HG03457 (cell line): Measurements from ENCODE around the gene FAM72B.
"Not testable (repeated sequence)": the region's sequence is repeated elsewhere in the genome, so short reads cannot be mapped to it uniquely, and the experiment has no call there.

ENCODE experiments used
- ATAC-seq: cut with Tn5 transposase; IDR thresholded peaks from one replicate; pipeline ENCODE4 v1.9.1; 2021; ENCODE audit warnings: moderate number of reproducible peaks; ENCODE audit not compliant: unreplicated experiment

Gene FAM72B

DNA sequence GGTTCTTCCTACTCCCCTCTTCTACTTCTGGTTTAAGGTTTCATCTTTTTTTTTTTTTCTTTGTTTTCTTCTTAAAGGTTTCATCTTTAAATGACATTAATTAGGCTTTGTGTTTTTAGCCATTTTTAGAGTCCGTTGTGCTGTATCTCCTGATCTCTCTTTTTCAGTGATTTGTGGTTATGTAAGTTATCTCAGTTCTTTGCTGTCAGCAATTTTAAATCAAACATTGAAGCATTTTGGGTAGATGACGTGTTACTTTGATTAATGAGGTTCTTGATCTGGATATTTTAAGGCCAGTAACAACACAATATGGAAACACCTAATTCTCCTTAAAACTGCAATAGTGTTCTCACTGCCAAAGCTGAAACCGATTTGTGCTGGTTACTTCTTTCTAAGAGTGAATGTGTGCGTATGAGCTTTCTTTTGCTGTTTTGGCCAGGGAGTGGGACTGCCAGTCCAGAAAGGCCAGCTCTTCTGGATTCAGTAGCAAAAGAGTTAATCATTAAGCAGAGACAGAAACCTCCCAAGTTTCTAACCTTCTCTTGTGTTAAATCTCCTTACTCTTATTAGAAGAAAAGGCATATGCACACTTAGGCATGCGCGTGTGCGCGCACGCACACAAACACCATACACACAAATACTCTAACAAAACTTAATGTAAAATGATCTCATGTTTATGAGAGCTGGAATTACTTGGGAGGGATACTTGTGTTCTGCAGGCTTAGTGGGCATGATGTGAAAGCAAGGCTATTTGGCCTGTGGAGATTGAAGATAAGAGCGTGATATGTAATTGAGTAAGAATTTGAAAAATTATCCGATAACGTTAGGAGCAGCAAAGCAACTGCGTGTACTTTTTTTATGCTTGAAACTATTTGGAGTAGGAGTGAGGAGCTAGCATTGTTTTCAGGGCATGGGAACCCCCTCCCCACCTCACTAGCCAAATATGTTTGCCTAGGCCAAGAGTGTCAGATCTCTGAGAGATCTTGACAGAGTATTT, 17.1 kb upstream of the FAM72B start:
- not testable (repeated sequence) for ATAC-seq

GRCh38 chr1:121200232-121200631, 16.1 kb upstream of the FAM72B start:
- ATAC-seq, result not testable (repeated sequence)

- not testable (repeated sequence) for ATAC-seq
Measured at GRCh38 chr1:121199763-121200162, 15.6 kb upstream of the FAM72B start.

GRCh38 chr1:121197095-121197882, 13.1 kb upstream of the FAM72B start:
- not testable (repeated sequence) for ATAC-seq

DNA sequence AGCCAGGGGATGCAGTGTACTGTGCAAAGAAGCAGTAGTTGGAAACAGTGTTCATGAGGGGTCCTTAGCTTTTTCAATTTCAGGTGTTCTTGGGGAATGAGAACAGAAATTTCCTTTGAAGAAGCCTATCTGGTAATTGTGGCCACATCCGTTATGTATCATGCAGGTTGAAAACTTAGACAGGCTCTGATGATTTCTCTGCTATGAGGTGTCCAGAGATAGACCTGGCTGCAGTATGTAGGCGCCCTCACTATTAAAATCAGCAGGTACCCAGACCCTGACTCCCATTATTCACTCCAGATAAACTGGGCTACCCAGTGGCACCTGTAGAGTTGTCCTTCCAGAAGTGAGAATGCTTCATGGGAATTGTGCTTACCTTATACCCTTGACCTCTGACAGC, 8.4 kb upstream of the FAM72B start:
- ATAC-seq, result not testable (repeated sequence)

DNA sequence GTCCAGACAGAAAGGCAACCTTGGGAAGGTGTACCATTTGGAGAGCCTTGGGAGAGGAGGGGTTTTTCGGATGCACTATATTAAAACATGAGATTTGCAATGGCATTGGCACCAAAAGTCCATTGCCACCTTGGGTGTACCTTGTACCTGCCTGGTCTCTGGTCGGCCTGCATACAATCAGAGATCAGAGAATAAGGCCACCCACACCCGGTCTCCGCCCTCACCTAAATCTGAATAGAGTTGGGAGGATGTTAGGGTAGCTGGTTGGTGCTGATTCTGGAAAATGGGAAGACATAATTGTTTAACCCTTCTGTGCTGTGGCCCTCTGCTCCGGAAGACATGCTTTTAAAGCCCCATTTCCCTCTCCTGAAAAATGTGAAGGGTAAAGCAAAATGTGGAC, 3.8 kb upstream of the FAM72B start:
- not testable (repeated sequence) for ATAC-seq

GRCh38 chr1:121186191-121186590, 2.1 kb upstream of the FAM72B start:
- ATAC-seq, result not testable (repeated sequence)

DNA sequence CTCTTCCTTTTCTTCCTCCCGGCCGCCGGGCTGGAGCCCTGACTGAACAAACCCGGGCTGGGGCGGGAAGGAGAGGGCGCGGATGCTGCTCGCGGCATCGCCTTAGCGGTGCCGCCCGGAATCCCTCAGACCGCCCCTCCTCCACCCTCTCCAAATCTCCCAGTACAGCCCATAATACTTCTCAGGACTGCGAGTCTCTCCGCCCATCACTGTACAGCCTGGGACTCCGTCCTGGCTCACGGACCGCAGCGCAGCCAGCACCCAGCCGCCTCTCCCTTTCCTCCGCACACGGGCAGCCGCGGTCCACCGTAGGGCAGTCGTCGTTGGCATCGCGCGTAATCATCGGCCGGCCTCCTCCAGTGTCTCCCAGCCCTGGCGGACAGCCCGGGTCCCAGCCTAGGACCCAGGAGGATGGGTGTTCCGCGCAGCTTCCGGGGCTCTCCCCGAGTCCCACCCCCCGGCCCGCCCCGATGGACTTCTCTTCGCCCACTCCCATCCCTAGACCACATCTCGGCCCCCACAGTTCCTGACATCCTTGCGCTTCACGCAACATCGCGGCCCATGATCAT, 1.1 kb upstream of the FAM72B start:
- ATAC-seq, result not testable (repeated sequence)

DNA sequence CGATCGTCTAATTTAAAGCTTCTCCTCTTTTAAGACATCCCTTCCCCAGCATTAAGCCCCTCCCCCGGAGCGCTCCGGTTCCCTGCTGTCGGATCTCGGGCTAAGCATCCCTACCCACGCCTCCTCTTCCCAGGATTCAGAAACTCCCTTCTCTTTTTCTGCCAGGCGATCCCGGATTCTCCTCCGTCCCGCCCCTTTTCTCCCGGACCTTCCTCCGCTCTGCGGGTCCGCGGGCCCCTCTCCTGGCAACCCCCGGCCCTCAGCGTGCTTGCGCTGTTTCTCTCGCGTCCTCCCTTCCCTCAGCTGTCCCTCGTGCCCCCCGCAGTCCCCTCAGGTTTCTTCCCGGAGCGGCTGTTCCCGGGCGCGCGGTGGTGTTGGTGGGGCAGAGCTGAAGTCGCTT, 273 bp downstream of the FAM72B start:
- not testable (repeated sequence) for ATAC-seq

DNA sequence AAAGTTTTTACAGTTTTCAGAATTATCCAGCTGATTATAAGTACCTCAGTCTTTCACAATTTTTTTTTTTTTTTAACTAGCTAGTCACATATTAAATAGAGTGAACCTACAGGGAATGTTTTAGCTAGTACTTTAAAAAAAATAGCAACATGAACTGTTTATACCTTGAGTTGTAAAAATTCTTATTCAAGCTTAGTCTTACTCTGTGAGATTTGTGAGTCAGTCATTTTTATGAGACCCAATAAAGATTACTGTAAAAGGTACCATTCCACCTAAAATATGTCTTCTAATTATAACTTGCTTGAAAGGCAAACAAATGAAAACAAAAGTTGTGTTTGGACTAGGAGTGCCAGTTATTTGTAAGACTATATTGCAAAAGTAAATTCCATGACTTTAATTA, 5.9 kb downstream of the FAM72B start:
- ATAC-seq, result not testable (repeated sequence)

DNA sequence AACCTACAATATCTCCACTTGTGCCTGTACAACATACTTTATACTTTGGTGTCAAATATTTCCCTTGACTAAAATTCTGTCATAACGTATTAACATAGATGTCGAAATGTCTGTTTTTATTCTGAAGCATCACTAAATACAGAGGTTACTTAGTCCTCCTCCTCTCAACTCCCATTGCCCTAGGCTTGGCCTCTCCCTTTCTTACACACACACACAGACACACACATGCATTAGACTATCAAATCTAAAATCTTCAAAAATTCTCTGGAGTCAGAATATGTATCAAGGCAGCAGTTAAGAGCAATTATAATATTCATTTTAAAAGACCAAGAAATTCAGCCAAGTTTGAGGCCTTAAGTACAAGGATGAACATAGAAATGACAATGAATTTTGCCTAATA, 7.5 kb downstream of the FAM72B start:
- ATAC-seq, result not testable (repeated sequence)

GRCh38 chr1:121168152-121168668, 15.9 kb downstream of the FAM72B start:
- ATAC-seq, result not testable (repeated sequence)

DNA sequence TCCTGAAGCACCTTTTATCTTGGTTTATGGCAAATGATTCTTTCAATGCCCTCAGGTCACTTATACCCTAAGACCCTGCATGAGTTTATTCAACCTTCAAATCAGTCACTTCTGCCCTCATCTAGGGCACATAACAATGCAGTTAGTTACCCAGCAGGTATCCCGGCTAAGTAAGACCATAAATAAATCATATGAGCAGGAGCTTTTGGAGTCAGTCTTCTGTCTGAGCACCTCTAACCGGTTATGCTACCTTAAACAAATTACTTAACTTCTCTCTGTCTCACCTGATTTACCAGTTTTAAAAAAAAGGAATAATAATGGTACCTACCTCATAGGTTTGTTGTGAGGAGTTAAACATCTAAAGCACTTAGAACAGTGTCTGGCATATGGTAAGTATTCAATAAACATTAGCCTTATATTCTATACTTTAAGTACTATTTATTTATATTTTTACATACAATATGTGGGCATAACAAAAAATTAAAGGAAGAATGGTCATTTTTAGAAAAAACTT, 16.9 kb downstream of the FAM72B start:
- ATAC-seq, result not testable (repeated sequence)

GRCh38 chr1:121165296-121165695, 18.8 kb downstream of the FAM72B start:
- ATAC-seq, result not testable (repeated sequence)

GRCh38 chr1:121163850-121164757, 20.0 kb downstream of the FAM72B start:
- ATAC-seq, result not testable (repeated sequence)

DNA sequence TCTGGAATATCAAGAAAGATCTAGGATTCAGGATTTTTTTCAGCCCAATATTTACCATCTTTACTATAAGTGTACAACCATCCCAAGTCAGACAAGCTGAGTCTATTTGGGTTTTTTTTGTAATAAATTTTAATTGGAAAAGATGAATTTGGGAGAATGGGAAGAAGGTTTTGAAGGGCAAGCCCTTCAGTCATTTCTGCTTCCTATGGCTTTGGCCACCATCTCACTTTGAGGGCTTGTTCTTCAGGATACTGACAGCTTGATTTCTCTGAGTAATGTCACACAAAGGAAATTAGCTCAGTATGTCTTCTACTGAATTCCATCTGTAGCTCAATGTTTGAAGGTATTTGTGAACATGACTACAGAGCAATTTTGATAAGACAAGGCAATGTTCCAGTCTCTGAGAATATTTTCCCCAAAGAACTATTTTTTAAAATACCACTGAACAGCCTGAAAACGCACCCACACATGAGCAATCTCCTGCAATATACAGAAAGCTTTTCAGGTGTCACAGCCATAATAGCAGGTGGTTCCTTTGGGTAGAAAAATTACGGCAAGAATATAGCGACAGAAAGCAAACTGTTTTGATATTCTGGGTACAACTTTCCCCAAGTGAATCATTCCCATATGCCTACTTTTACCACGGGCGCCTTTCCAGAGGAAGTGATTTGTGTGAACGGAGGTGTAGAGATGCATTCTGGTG, 22.8 kb downstream of the FAM72B start:
- ATAC-seq, result not testable (repeated sequence)

GRCh38 chr1:121160118-121160517, 24.0 kb downstream of the FAM72B start:
- ATAC-seq, result not testable (repeated sequence)

- ATAC-seq, result not testable (repeated sequence)
Measured at GRCh38 chr1:121157609-121158008, 26.5 kb downstream of the FAM72B start.
